ENCODE measurements around the gene DNAAF5.

The DNAAF5 gene

GRCh38 chr7:716636-717035, 9.9 kb upstream of the DNAAF5 start:
- no peak overlapping the region for H3K27ac ChIP-seq (ENCODE audit: insufficient read depth, low read depth, low read length, poor library complexity, severe bottlenecking)
- H3K4me1 ChIP-seq (ENCODE audit: control insufficient read depth, insufficient read depth, low read length), result peaks cover 3% of the 10 kb centered on the region
- no peaks in the 10 kb centered on the region for H3K9me3 ChIP-seq (ENCODE audit: control insufficient read depth, low read length)
- no peaks in the 10 kb centered on the region for H3K27me3 ChIP-seq (ENCODE audit: control insufficient read depth, insufficient read depth, low read length, poor library complexity, severe bottlenecking)
- no peaks in the 10 kb centered on the region for H3K36me3 ChIP-seq (ENCODE audit: control insufficient read depth, insufficient read depth, low read length)
- no peak overlapping the region for H3K4me3 ChIP-seq (ENCODE audit: insufficient read depth, low read depth, low read length)
- 91 to 92% methylated on average over 11 of the region's 11 CpGs for WGBS, 2 experiments

GRCh38 chr7:721619-722248, 4.8 kb upstream of the DNAAF5 start:
- H3K27ac ChIP-seq (ENCODE audit: insufficient read depth, low read depth, low read length, poor library complexity, severe bottlenecking), result no peak overlapping the region
- no peaks in the 10 kb centered on the region for H3K4me1 ChIP-seq (ENCODE audit: control insufficient read depth, insufficient read depth, low read length)
- H3K4me3 ChIP-seq (ENCODE audit: insufficient read depth, low read depth, low read length), result no peak overlapping the region
- H3K36me3 ChIP-seq (ENCODE audit: control insufficient read depth, insufficient read depth, low read length), result no peaks in the 10 kb centered on the region
- WGBS, 2 experiments, result 88 to 93% methylated on average over 4 to 5 of the region's 5 CpGs
- no peaks in the 10 kb centered on the region for H3K27me3 ChIP-seq (ENCODE audit: control insufficient read depth, insufficient read depth, low read length, poor library complexity, severe bottlenecking)
- no peaks in the 10 kb centered on the region for H3K9me3 ChIP-seq (ENCODE audit: control insufficient read depth, low read length)

- H3K9me3 ChIP-seq (ENCODE audit: control insufficient read depth, low read length), result no peaks in the 10 kb centered on the region
- 87 to 91% methylated on average over 9 of the region's 9 CpGs for WGBS, 2 experiments
- no peaks in the 10 kb centered on the region for H3K27me3 ChIP-seq (ENCODE audit: control insufficient read depth, insufficient read depth, low read length, poor library complexity, severe bottlenecking)
- peaks cover 9% of the 10 kb centered on the region for H3K4me1 ChIP-seq (ENCODE audit: control insufficient read depth, insufficient read depth, low read length)
- no peak overlapping the region for H3K4me3 ChIP-seq (ENCODE audit: insufficient read depth, low read depth, low read length)
- no peak overlapping the region for H3K27ac ChIP-seq (ENCODE audit: insufficient read depth, low read depth, low read length, poor library complexity, severe bottlenecking)
- H3K36me3 ChIP-seq (ENCODE audit: control insufficient read depth, insufficient read depth, low read length), result no peaks in the 10 kb centered on the region
Measured at GRCh38 chr7:723541-723940, 3.0 kb upstream of the DNAAF5 start.

- Histone ChIP-seq H3K36me3 (ENCODE audit: control insufficient read depth, insufficient read depth, low read length) (peaks cover 2% of the 10 kb centered on the region), H3K4me1 (ENCODE audit: control insufficient read depth, insufficient read depth, low read length) (peaks cover 10% of the 10 kb centered on the region), H3K4me3 (ENCODE audit: insufficient read depth, low read depth, low read length) (no peak overlapping the region), H3K9me3 (ENCODE audit: control insufficient read depth, low read length) (no peaks in the 10 kb centered on the region), H3K27me3 (ENCODE audit: control insufficient read depth, insufficient read depth, low read length, poor library complexity, severe bottlenecking) (no peaks in the 10 kb centered on the region), H3K27ac (ENCODE audit: insufficient read depth, low read depth, low read length, poor library complexity, severe bottlenecking) (no peak overlapping the region)
- WGBS, 2 experiments, result 92 to 95% methylated on average over 7 of the region's 7 CpGs
Measured at GRCh38 chr7:724298-724697, 2.2 kb upstream of the DNAAF5 start.

- Histone ChIP-seq H3K27me3 (ENCODE audit: control insufficient read depth, insufficient read depth, low read length, poor library complexity, severe bottlenecking) (no peaks in the 10 kb centered on the region), H3K27ac (ENCODE audit: insufficient read depth, low read depth, low read length, poor library complexity, severe bottlenecking) (no peak overlapping the region), H3K4me3 (ENCODE audit: insufficient read depth, low read depth, low read length) (peak overlapping the region; percentile 72), H3K4me1 (ENCODE audit: control insufficient read depth, insufficient read depth, low read length) (peaks cover 10% of the 10 kb centered on the region), H3K36me3 (ENCODE audit: control insufficient read depth, insufficient read depth, low read length) (peaks cover 9% of the 10 kb centered on the region), H3K9me3 (ENCODE audit: control insufficient read depth, low read length) (no peaks in the 10 kb centered on the region)
- WGBS, 2 experiments, result 93 to 94% methylated on average over 8 of the region's 8 CpGs
Measured at GRCh38 chr7:725223-726005, 1.1 kb upstream of the DNAAF5 start.

- H3K36me3 ChIP-seq (ENCODE audit: control insufficient read depth, insufficient read depth, low read length), result peaks cover 11% of the 10 kb centered on the region
- H3K9me3 ChIP-seq (ENCODE audit: control insufficient read depth, low read length), result no peaks in the 10 kb centered on the region
- no peak overlapping the region for H3K27ac ChIP-seq (ENCODE audit: insufficient read depth, low read depth, low read length, poor library complexity, severe bottlenecking)
- peaks cover 10% of the 10 kb centered on the region for H3K4me1 ChIP-seq (ENCODE audit: control insufficient read depth, insufficient read depth, low read length)
- H3K4me3 ChIP-seq (ENCODE audit: insufficient read depth, low read depth, low read length), result peak overlapping the region; percentile 72
- no peaks in the 10 kb centered on the region for H3K27me3 ChIP-seq (ENCODE audit: control insufficient read depth, insufficient read depth, low read length, poor library complexity, severe bottlenecking)
- WGBS, 2 experiments, result 0% methylated on average over 39 of the region's 39 CpGs
Measured at GRCh38 chr7:726854-727103, 280 bp downstream of the DNAAF5 start.

GRCh38 chr7:727104-727805, 756 bp downstream of the DNAAF5 start, which contains the start of gene PRKAR1B:
Gene PRKAR1B (minus strand): TSS chr7:727281. CDS start chr7:711505, 15,776 bp downstream.
- Histone ChIP-seq H3K36me3 (ENCODE audit: control insufficient read depth, insufficient read depth, low read length) (peaks cover 11% of the 10 kb centered on the region), H3K4me3 (ENCODE audit: insufficient read depth, low read depth, low read length) (peak within 1 kb of the TSS; percentile 72), H3K9me3 (ENCODE audit: control insufficient read depth, low read length) (no peaks in the 10 kb centered on the region), H3K27me3 (ENCODE audit: control insufficient read depth, insufficient read depth, low read length, poor library complexity, severe bottlenecking) (no peaks in the 10 kb centered on the region), H3K4me1 (ENCODE audit: control insufficient read depth, insufficient read depth, low read length) (peaks cover 10% of the 10 kb centered on the region), H3K27ac (ENCODE audit: insufficient read depth, low read depth, low read length, poor library complexity, severe bottlenecking) (no peak within 1 kb of the TSS)
- 1% methylated on average over 51 to 55 of the region's 66 CpGs for WGBS, 2 experiments

GRCh38 chr7:727806-728460, 1.4 kb downstream of the DNAAF5 start:
- peaks cover 11% of the 10 kb centered on the region for H3K36me3 ChIP-seq (ENCODE audit: control insufficient read depth, insufficient read depth, low read length)
- no peak overlapping the region for H3K27ac ChIP-seq (ENCODE audit: insufficient read depth, low read depth, low read length, poor library complexity, severe bottlenecking)
- peaks cover 10% of the 10 kb centered on the region for H3K4me1 ChIP-seq (ENCODE audit: control insufficient read depth, insufficient read depth, low read length)
- peak overlapping the region; percentile 72 for H3K4me3 ChIP-seq (ENCODE audit: insufficient read depth, low read depth, low read length)
- H3K9me3 ChIP-seq (ENCODE audit: control insufficient read depth, low read length), result no peaks in the 10 kb centered on the region
- 21 to 23% methylated on average over 21 of the region's 21 CpGs for WGBS, 2 experiments
- H3K27me3 ChIP-seq (ENCODE audit: control insufficient read depth, insufficient read depth, low read length, poor library complexity, severe bottlenecking), result no peaks in the 10 kb centered on the region

GRCh38 chr7:728602-729001, 2.1 kb downstream of the DNAAF5 start:
- Histone ChIP-seq H3K36me3 (ENCODE audit: control insufficient read depth, insufficient read depth, low read length) (peaks cover 14% of the 10 kb centered on the region), H3K27ac (ENCODE audit: insufficient read depth, low read depth, low read length, poor library complexity, severe bottlenecking) (no peak overlapping the region), H3K4me3 (ENCODE audit: insufficient read depth, low read depth, low read length) (no peak overlapping the region), H3K4me1 (ENCODE audit: control insufficient read depth, insufficient read depth, low read length) (peaks cover 10% of the 10 kb centered on the region), H3K27me3 (ENCODE audit: control insufficient read depth, insufficient read depth, low read length, poor library complexity, severe bottlenecking) (no peaks in the 10 kb centered on the region), H3K9me3 (ENCODE audit: control insufficient read depth, low read length) (no peaks in the 10 kb centered on the region)
- WGBS, 2 experiments, result 89 to 93% methylated on average over 9 of the region's 9 CpGs
